Neural crest cell (in vitro differentiated cells): Measurements from ENCODE around the gene RASAL1. TPM values are rescaled to one million over a fixed set of nuclear protein-coding genes. Genes with fewer than 3 reads are reported as not detected.

Source experiments
- DNase-seq: peaks from one replicate; pipeline ENCODE4 v3.0.0; 2021; ENCODE audit warnings: low read depth, mixed read lengths, low spot score
- H3K27ac Mint-ChIP-seq: one replicate; pipeline ENCODE4 v1.8.0; 2021; ENCODE audit warnings: mild to moderate bottlenecking, mixed read lengths; ENCODE audit not compliant: unreplicated experiment
- H3K27me3 Mint-ChIP-seq: 2 replicates; pipeline ENCODE4 v1.8.0; 2021; ENCODE audit warnings: low read depth, mild to moderate bottlenecking, mixed read lengths
- H3K36me3 Mint-ChIP-seq: 2 replicates; pipeline ENCODE4 v1.8.0; 2021; ENCODE audit warnings: low read depth, mild to moderate bottlenecking, mixed read lengths
- H3K4me1 Mint-ChIP-seq: 2 replicates; pipeline ENCODE4 v1.8.0; 2021; ENCODE audit warnings: mixed read lengths
- H3K4me3 Mint-ChIP-seq: one replicate; pipeline ENCODE4 v1.8.0; 2021; ENCODE audit warnings: mild to moderate bottlenecking, mixed read lengths
- H3K9me3 Mint-ChIP-seq: 2 replicates; pipeline ENCODE4 v1.8.0; 2021; ENCODE audit warnings: mixed read lengths
- total RNA-seq: library from RNA; stranded (reverse); gene quantifications from 2 replicates; pipeline ENCODE4 v1.2.1, GENCODE V29; 2021
- TF ChIP-seq, protein P1 (sequence below): fragments of 200-600 bp; sonication (generic); conservative IDR thresholded peaks from 2 replicates; pipeline ENCODE4 v1.5.0; 2021; ENCODE audit warnings: antibody characterized with exemption, mild to moderate bottlenecking

Gene RASAL1
- total RNA-seq, 1 donor from 2014 or later: not detected

DNA sequence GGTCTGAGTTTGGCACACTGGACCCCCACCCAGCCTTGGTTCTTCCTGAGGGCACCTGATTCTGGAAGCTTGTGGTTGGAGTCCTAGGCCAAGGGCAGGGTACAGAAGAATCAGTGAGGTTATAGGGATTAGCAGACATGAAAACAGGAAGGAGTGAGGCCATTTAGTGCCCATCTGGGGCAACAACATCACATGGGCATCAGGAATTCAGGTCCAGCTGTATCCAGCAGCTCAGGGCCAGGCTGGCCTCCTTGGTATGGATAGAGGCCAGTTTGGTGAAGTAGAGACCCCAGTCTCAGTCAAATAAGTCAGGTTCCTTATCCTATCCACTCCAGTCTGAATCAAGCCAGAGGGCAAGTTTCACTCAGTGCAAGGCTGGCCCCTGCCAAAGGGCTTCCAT, 36.2 kb downstream of the RASAL1 start:
- Mint-ChIP-seq H3K4me3 (no peak overlapping the region), H3K4me1 (peaks cover 11% of the 10 kb centered on the region), H3K9me3 (no peaks in the 10 kb centered on the region), H3K27me3 (peaks cover 22% of the 10 kb centered on the region), H3K27ac (no peak overlapping the region), H3K36me3 (no peaks in the 10 kb centered on the region)
- no peak for DNase-seq
- TF ChIP-seq, protein P1, sequence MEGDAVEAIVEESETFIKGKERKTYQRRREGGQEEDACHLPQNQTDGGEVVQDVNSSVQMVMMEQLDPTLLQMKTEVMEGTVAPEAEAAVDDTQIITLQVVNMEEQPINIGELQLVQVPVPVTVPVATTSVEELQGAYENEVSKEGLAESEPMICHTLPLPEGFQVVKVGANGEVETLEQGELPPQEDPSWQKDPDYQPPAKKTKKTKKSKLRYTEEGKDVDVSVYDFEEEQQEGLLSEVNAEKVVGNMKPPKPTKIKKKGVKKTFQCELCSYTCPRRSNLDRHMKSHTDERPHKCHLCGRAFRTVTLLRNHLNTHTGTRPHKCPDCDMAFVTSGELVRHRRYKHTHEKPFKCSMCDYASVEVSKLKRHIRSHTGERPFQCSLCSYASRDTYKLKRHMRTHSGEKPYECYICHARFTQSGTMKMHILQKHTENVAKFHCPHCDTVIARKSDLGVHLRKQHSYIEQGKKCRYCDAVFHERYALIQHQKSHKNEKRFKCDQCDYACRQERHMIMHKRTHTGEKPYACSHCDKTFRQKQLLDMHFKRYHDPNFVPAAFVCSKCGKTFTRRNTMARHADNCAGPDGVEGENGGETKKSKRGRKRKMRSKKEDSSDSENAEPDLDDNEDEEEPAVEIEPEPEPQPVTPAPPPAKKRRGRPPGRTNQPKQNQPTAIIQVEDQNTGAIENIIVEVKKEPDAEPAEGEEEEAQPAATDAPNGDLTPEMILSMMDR: no peak

DNA sequence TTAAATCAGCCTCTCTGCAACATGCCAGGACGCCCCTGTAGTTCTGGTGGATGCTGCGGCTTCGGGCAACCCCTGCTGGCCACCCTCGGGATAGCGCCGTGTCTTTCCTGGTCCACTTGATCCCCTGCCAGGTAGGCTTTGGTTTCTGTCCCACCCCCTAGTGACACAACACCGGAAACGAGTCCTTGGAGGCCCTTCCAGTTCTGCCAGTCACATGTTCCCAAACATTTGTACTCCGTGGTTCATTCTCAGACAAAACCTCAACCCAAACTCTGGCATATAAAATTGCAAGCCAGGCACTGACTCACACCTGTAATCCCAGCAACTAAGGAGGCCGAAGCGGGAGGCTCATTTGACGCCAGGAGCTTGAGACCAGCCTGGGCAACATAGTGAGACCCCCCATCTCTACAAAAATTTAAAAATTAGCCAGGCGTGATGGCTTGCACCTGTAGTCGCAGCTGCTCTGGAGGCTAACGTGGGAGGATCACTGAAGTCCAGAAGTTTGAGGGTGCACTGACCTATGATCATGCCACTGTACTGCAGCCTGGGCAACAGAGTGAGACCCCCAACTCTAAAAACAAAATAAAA, 37.0 kb downstream of the RASAL1 start:
- peaks cover 20% of the 10 kb centered on the region for H3K27me3 Mint-ChIP-seq
- peaks cover 14% of the 10 kb centered on the region for H3K4me1 Mint-ChIP-seq
- H3K9me3 Mint-ChIP-seq: no peaks in the 10 kb centered on the region
- no peak overlapping the region for H3K4me3 Mint-ChIP-seq
- no peaks in the 10 kb centered on the region for H3K36me3 Mint-ChIP-seq
- TF ChIP-seq, protein P1: peak; percentile 76
- H3K27ac Mint-ChIP-seq: peak overlapping the region; percentile 19
- DNase-seq: peak; percentile 70

DNA sequence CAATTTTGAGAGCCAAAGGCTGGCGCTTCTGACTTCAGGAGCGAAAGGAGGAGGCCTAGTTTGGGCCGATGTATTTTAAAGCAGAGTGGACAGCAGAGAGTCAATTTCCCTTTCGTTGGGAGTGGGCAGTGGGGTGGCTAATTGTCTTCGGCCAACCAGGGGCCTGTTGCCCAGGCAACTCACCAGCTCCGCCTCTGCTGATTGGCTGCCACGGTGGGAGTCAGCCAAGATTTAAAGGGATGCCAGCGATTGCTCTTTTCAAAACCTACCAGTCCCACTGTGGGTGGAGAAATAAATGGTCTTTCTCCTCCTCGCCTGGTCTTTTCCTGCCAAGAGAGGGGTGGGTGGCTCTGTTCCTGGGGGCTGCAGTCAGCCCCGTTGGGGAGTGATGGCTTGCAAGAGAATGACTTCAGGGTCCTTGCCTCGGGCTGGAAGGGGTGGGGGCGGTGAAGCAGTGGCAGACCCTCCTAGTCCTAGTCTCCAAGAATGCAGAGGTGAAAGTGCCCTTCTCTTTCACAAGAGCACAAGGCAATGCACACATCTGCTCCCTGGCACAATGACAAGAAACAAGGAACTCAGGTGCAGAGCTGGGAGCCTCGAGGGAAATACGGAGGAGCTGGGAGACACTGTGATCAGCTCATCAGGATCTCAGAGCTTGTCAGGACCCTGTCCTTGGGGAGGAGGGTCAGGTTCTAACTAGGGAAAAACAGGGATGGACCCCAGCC, 37.7 kb downstream of the RASAL1 start:
- TF ChIP-seq, protein P1: no peak
- Mint-ChIP-seq H3K9me3 (no peaks in the 10 kb centered on the region), H3K36me3 (no peaks in the 10 kb centered on the region), H3K27ac (no peak overlapping the region), H3K27me3 (peaks cover 20% of the 10 kb centered on the region), H3K4me3 (no peak overlapping the region), H3K4me1 (peaks cover 15% of the 10 kb centered on the region)
- DNase-seq: no peak

GRCh38 chr12:113096675-113097461, 38.7 kb downstream of the RASAL1 start:
- no peak for DNase-seq
- H3K9me3 Mint-ChIP-seq: no peaks in the 10 kb centered on the region
- no peak overlapping the region for H3K4me3 Mint-ChIP-seq
- peaks cover 26% of the 10 kb centered on the region for H3K27me3 Mint-ChIP-seq
- peaks cover 18% of the 10 kb centered on the region for H3K4me1 Mint-ChIP-seq
- no peaks in the 10 kb centered on the region for H3K36me3 Mint-ChIP-seq
- no peak overlapping the region for H3K27ac Mint-ChIP-seq
- TF ChIP-seq, protein P1: no peak

GRCh38 chr12:113095405-113095804, 40.2 kb downstream of the RASAL1 start:
- no peak for DNase-seq
- H3K9me3 Mint-ChIP-seq: no peaks in the 10 kb centered on the region
- H3K4me1 Mint-ChIP-seq: peaks cover 18% of the 10 kb centered on the region
- H3K27me3 Mint-ChIP-seq: peaks cover 39% of the 10 kb centered on the region
- no peak overlapping the region for H3K4me3 Mint-ChIP-seq
- TF ChIP-seq, protein P1: no peak
- H3K27ac Mint-ChIP-seq: no peak overlapping the region
- no peaks in the 10 kb centered on the region for H3K36me3 Mint-ChIP-seq
